Measurements from ENCODE around the gene LRWD1. TPM values are rescaled to one million over a fixed set of nuclear protein-coding genes. Genes with fewer than 3 reads are reported as not detected.

Gene LRWD1
- total and polyA plus RNA-seq, 12 donors, result 6.5 to 21.3 (median 9.5) TPM

DNA sequence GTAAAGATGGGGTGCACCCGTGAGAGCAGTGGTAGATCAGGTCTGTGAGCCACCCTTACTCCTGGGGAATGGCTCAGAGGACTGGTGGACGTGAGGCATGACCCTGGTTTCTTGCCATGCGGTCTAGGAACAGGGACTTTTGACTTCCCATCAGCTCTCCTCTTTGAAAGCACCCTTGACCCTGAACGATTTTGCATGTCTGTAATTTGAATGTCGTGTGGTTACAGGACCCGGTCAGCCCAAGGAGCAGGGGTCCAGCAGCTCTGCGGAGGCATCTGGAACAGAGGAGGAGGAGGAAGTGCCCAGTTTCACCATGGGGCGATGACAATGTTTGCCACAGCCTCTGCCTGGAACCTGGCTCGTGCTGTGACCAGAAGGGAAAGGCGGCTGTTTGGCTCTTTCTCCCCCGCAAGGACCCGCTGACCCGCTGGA lies 40.0 kb upstream of the LRWD1 start:
- H3K27ac ChIP-seq, result peak overlapping the region in 2 of 10 donors; percentile 64 to 96
- no peak overlapping the region for H3K4me3 ChIP-seq
- peaks cover 0 to 80% (median 11%) of the 10 kb centered on the region in 9 donors for H3K36me3 ChIP-seq
- ATAC-seq (peak in 1 of 8 donors; percentile 9), DNase-seq (no peak)
- no peaks in the 10 kb centered on the region for H3K27me3 ChIP-seq
- 87 to 90% methylated on average over 13 of the region's 13 CpGs for WGBS, 2 donors
- intact Hi-C loops (cut with DNase I), result no loop called here
- TF ChIP-seq CTCF (IDR thresholded peaks at IDR 0.05), result no peak
- no peaks in the 10 kb centered on the region for H3K9me3 ChIP-seq
- peaks cover 0 to 57% (median 0%) of the 10 kb centered on the region in 9 donors for H3K4me1 ChIP-seq

GRCh38 chr7:102425639-102426267 lies 39.0 kb upstream of the LRWD1 start:
- intact Hi-C loops (cut with DNase I), result no loop called here
- no peak for TF ChIP-seq CTCF (IDR thresholded peaks at IDR 0.05)
- 77 to 85% methylated on average over 25 of the region's 25 CpGs for WGBS, 2 donors
- H3K27ac ChIP-seq, result peak overlapping the region in 5 of 10 donors; percentile 38 to 96 (median 53)
- H3K4me3 ChIP-seq, result peak overlapping the region in 1 of 10 donors; percentile 33
- DNase-seq (peak in 1 of 2 donors; percentile 45), ATAC-seq (peak; percentile 37 to 67 (median 57))
- no peaks in the 10 kb centered on the region for H3K27me3 ChIP-seq
- H3K9me3 ChIP-seq, result no peaks in the 10 kb centered on the region
- H3K4me1 ChIP-seq, result peaks cover 0 to 60% (median 0%) of the 10 kb centered on the region in 9 donors
- H3K36me3 ChIP-seq, result peaks cover 0 to 70% (median 10%) of the 10 kb centered on the region in 9 donors

GRCh38 chr7:102426268-102427018 lies 38.3 kb upstream of the LRWD1 start:
- Histone ChIP-seq H3K27ac (peak overlapping the region in 5 of 10 donors; percentile 38 to 96 (median 53)), H3K36me3 (peaks cover 0 to 63% (median 9%) of the 10 kb centered on the region in 9 donors), H3K4me3 (peak overlapping the region in 1 of 10 donors; percentile 33), H3K9me3 (no peaks in the 10 kb centered on the region), H3K27me3 (no peaks in the 10 kb centered on the region), H3K4me1 (peaks cover 0 to 61% (median 0%) of the 10 kb centered on the region in 9 donors)
- DNase-seq (peak in 1 of 2 donors; percentile 33), ATAC-seq (peak in 7 of 8 donors; percentile 9 to 56 (median 45))
- no peak for TF ChIP-seq CTCF (IDR thresholded peaks at IDR 0.05)
- 87 to 92% methylated on average over 16 of the region's 16 CpGs for WGBS, 2 donors
- intact Hi-C loops (cut with DNase I), result no loop called here

- Histone ChIP-seq H3K4me1 (peaks cover 0 to 67% (median 0%) of the 10 kb centered on the region in 9 donors), H3K4me3 (peak overlapping the region in 1 of 10 donors; percentile 33), H3K9me3 (no peaks in the 10 kb centered on the region), H3K27me3 (no peaks in the 10 kb centered on the region), H3K36me3 (peaks cover 0 to 58% (median 9%) of the 10 kb centered on the region in 9 donors), H3K27ac (peak overlapping the region in 4 of 10 donors; percentile 16 to 96 (median 51))
- intact Hi-C loops (cut with DNase I), result no loop called here
- DNase-seq, result no peak
- TF ChIP-seq CTCF (IDR thresholded peaks at IDR 0.05), result no peak
- WGBS, 2 donors, result 91 to 94% methylated on average over 5 of the region's 5 CpGs
- ATAC-seq, result no peak
These were observed 37.8 kb upstream of the LRWD1 start for GRCh38 chr7:102427019-102427405.
